NT2/D1 (cell line): ENCODE data around the gene ANGPTL1.

Experiments used
- SUZ12 ChIP-seq: IDR thresholded peaks from 2 replicates; pipeline ENCODE4 v1.6.1; 2011; ENCODE audit not compliant: insufficient read length, insufficient read depth; ENCODE audit errors: extremely low read depth
- YY1 ChIP-seq: IDR thresholded peaks from 2 replicates; pipeline ENCODE4 v1.6.1; 2011; ENCODE audit not compliant: insufficient read length, insufficient read depth

DNA sequence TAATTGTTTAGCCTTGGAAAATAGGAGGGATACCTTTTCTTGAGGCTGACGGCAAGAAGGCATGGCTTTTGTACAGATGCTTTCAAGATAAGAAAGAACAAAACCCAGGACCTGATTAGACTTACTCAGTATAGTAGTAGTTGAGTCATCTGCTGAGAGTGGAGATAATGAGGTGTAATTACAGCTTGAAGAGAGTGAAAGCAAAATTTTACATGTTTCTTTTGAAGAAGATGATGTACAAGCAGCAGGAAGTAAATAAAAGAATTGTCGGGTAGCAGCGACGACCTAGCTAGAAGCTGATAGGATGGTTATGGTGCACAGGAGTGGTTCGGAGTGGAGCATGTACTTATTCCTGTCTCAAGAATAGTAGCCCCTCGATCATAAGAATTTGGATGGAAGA, 6.6 kb downstream of the ANGPTL1 start:
- TF ChIP-seq SUZ12 (no peak), YY1 (no peak)
